IMR-90 (cell line): Measurements from ENCODE around the gene FIGLA. TPM values are rescaled to one million over a fixed set of nuclear protein-coding genes. Genes with fewer than 3 reads are reported as not detected.

Experiments used
- ATAC-seq: fragments of 200-7000 bp; cut with Tn5 transposase; 2 replicates; pipeline ENCODE4 v1.9.1; 2020; ENCODE audit warnings: low read depth, mild to moderate bottlenecking, moderate library complexity
- BruUV-seq: library from RNA; stranded (reverse); fragments of 400-500 nt; replicated peaks from 2 replicates; lab custom pipeline; 2021; lab: Mats Ljungman, UMichigan
- CTCF ChIA-PET: fragments of 300-600 bp; formaldehyde crosslinking; extraction: SDS; loops from one replicate; lab custom pipeline; 2021; ENCODE audit warnings: antibody characterized with exemption; lab: Yijun Ruan, JAX
- POLR2A ChIA-PET: fragments of 300-600 bp; sonication (Branson Sonifier 250); formaldehyde crosslinking; loops from one replicate; lab custom pipeline; 2022; ENCODE audit warnings: antibody characterized with exemption; ENCODE audit not compliant: unreplicated experiment; lab: Charles Lee
- DNase-seq: peaks from one replicate; pipeline ENCODE4 v3.0.0; 2013
- H2AFZ ChIP-seq: replicated peaks from 2 replicates; pipeline ENCODE3; 2013; ENCODE audit warnings: low read length, mild to moderate bottlenecking; ENCODE audit not compliant: poor library complexity
- H2AK5ac ChIP-seq: 2 replicates; pipeline ENCODE4 v1.6.1; 2013; ENCODE audit warnings: low read depth, low read length, inconsistent platforms
- H2AK9ac ChIP-seq: replicated peaks from 2 replicates; pipeline ENCODE3; 2013; ENCODE audit warnings: mild to moderate bottlenecking, low read depth, low read length, moderate library complexity; ENCODE audit not compliant: poor library complexity
- H2BK120ac ChIP-seq: 2 replicates; pipeline ENCODE4 v1.6.1; 2013; ENCODE audit warnings: low read depth, low read length, inconsistent platforms
- H2BK15ac ChIP-seq: 3 replicates; pipeline ENCODE4 v1.6.1; 2013; ENCODE audit warnings: low read depth, low read length, inconsistent platforms
- H2BK20ac ChIP-seq: 2 replicates; pipeline ENCODE4 v1.6.1; 2013; ENCODE audit warnings: low read depth, mild to moderate bottlenecking, inconsistent platforms, low read length, moderate library complexity
- H2BK5ac ChIP-seq: 2 replicates; pipeline ENCODE4 v1.6.1; 2013; ENCODE audit warnings: mild to moderate bottlenecking, low read depth, low read length, inconsistent platforms; ENCODE audit not compliant: poor library complexity, severe bottlenecking
- H3K14ac ChIP-seq: replicated peaks from 2 replicates; pipeline ENCODE4 v1.6.1; 2013; ENCODE audit warnings: low read depth, low read length, inconsistent platforms
- H3K18ac ChIP-seq: 2 replicates; pipeline ENCODE4 v1.6.1; 2013; ENCODE audit warnings: low read depth, low read length, control low read depth
- H3K23ac ChIP-seq: 2 replicates; pipeline ENCODE4 v1.6.1; 2013; ENCODE audit warnings: low read depth, low read length, inconsistent platforms
- H3K27ac ChIP-seq: 2 replicates; pipeline ENCODE4 v1.5.1; 2013; ENCODE audit warnings: mild to moderate bottlenecking, control low read depth, low read length; ENCODE audit not compliant: insufficient read depth
- H3K27me3 ChIP-seq: 2 replicates; pipeline ENCODE4 v1.6.1; 2013; ENCODE audit warnings: low read length; ENCODE audit not compliant: control insufficient read depth, insufficient read depth
- H3K36me3 ChIP-seq: 2 replicates; pipeline ENCODE4 v1.6.1; 2013; ENCODE audit warnings: low read length, mixed read lengths; ENCODE audit not compliant: control insufficient read depth, insufficient read depth
- H3K4ac ChIP-seq: 2 replicates; pipeline ENCODE4 v1.6.1; 2013; ENCODE audit warnings: low read depth, low read length, inconsistent platforms
- H3K4me1 ChIP-seq: 2 replicates; pipeline ENCODE4 v1.6.1; 2013; ENCODE audit warnings: low read length, mixed read lengths; ENCODE audit not compliant: control insufficient read depth, insufficient read depth
- H3K4me2 ChIP-seq: 2 replicates; pipeline ENCODE4 v1.6.1; 2013; ENCODE audit warnings: low read depth, mild to moderate bottlenecking, control low read depth, low read length, moderate library complexity
- H3K4me3 ChIP-seq: 2 replicates; pipeline ENCODE4 v1.5.1; 2013; ENCODE audit warnings: low read depth, mild to moderate bottlenecking, control low read depth, low read length, moderate library complexity; ENCODE audit not compliant: insufficient read depth
- H3K56ac ChIP-seq: 2 replicates; pipeline ENCODE4 v1.6.1; 2013; ENCODE audit warnings: low read length, inconsistent platforms; ENCODE audit not compliant: insufficient read depth; ENCODE audit errors: extremely low read depth
- H3K79me1 ChIP-seq, 2 experiments: 2 replicates each; pipeline ENCODE4 v1.6.1; 2013; ENCODE audit warnings: low read length in 2 of 2, inconsistent platforms in 1 of 2, low read depth in 1 of 2
- H3K9ac ChIP-seq: 2 replicates; pipeline ENCODE4 v1.6.1; 2013; ENCODE audit warnings: low read depth, low read length, control low read depth
- H3K9me1 ChIP-seq: 2 replicates; pipeline ENCODE4 v1.6.1; 2013; ENCODE audit warnings: low read length, inconsistent platforms; ENCODE audit not compliant: insufficient read depth
- H3K9me3 ChIP-seq: 2 replicates; pipeline ENCODE4 v1.6.1; 2013; ENCODE audit warnings: low read length; ENCODE audit not compliant: control insufficient read depth, insufficient read depth
- H4K20me1 ChIP-seq: 2 replicates; pipeline ENCODE4 v1.6.1; 2013; ENCODE audit warnings: low read length, inconsistent platforms; ENCODE audit not compliant: insufficient read depth
- H4K5ac ChIP-seq: 2 replicates; pipeline ENCODE4 v1.6.1; 2013; ENCODE audit warnings: mild to moderate bottlenecking, low read depth, low read length, control low read depth
- H4K8ac ChIP-seq, 2 experiments: 2 replicates each; pipeline ENCODE4 v1.6.1; 2013; ENCODE audit warnings: low read depth in 2 of 2, low read length in 2 of 2, control low read depth in 1 of 2, inconsistent platforms in 1 of 2
- H4K91ac ChIP-seq: 2 replicates; pipeline ENCODE4 v1.6.1; 2013; ENCODE audit warnings: low read depth, low read length, inconsistent platforms; ENCODE audit not compliant: insufficient read depth
- BHLHE40 ChIP-seq: fragments of 150-350 bp; IDR thresholded peaks from 2 replicates; pipeline ENCODE4 v1.6.1; 2016; ENCODE audit warnings: mild to moderate bottlenecking, low read depth, low read length
- CEBPB ChIP-seq: IDR thresholded peaks from 2 replicates; pipeline ENCODE4 v1.6.1; 2012; ENCODE audit warnings: low read depth, low read length, improper control_type of control experiment
- CHD1 ChIP-seq: IDR thresholded peaks from 2 replicates; pipeline ENCODE4 v1.6.1; 2012; ENCODE audit warnings: low read depth, low read length, improper control_type of control experiment
- CTCF ChIP-seq: conservative IDR thresholded peaks from 2 replicates; pipeline ENCODE4 v1.5.1; 2012; ENCODE audit warnings: mild to moderate bottlenecking, low read depth, low read length, improper control_type of control experiment
- ELK1 ChIP-seq: fragments of 150-350 bp; IDR thresholded peaks from 2 replicates; pipeline ENCODE4 v1.6.1; 2016; ENCODE audit warnings: low read depth, mild to moderate bottlenecking, low read length, moderate library complexity, borderline replicate concordance
- FOS ChIP-seq: fragments of 150-350 bp; IDR thresholded peaks from 2 replicates; pipeline ENCODE4 v1.6.1; 2016; ENCODE audit warnings: low read depth, low read length
- MAFK ChIP-seq: IDR thresholded peaks from 2 replicates; pipeline ENCODE4 v1.6.1; 2012; ENCODE audit warnings: low read depth, low read length, improper control_type of control experiment
- MAZ ChIP-seq: IDR thresholded peaks from 2 replicates; pipeline ENCODE4 v1.6.1; 2012; ENCODE audit warnings: low read depth, mild to moderate bottlenecking, low read length, improper control_type of control experiment, moderate library complexity, borderline replicate concordance
- MXI1 ChIP-seq: IDR thresholded peaks from 2 replicates; pipeline ENCODE4 v1.6.1; 2012; ENCODE audit warnings: low read depth, mild to moderate bottlenecking, low read length, moderate library complexity, borderline replicate concordance
- NFE2L2 ChIP-seq: fragments of 150-350 bp; IDR thresholded peaks from 2 replicates; pipeline ENCODE4 v1.6.1; 2016; ENCODE audit warnings: low read depth, mild to moderate bottlenecking, low read length
- POLR2A ChIP-seq: IDR thresholded peaks from 2 replicates; pipeline ENCODE4 v1.6.1; 2012; ENCODE audit warnings: mild to moderate bottlenecking, low read depth, low read length
- RAD21 ChIP-seq: IDR thresholded peaks from 2 replicates; pipeline ENCODE4 v1.6.1; 2012; ENCODE audit warnings: low read length, improper control_type of control experiment
- RCOR1 ChIP-seq: IDR thresholded peaks from 2 replicates; pipeline ENCODE4 v1.6.1; 2012; ENCODE audit warnings: mild to moderate bottlenecking, low read length, improper control_type of control experiment; ENCODE audit not compliant: insufficient replicate concordance
- SMC3 ChIP-seq: fragments of 150-350 bp; IDR thresholded peaks from 2 replicates; pipeline ENCODE4 v1.6.1; 2016; ENCODE audit warnings: low read depth, mild to moderate bottlenecking, antibody characterized with exemption, low read length, moderate library complexity
- USF2 ChIP-seq: fragments of 150-350 bp; IDR thresholded peaks from 2 replicates; pipeline ENCODE4 v1.6.1; 2017; ENCODE audit warnings: mild to moderate bottlenecking, antibody characterized with exemption, low read length, low read depth
- WGBS, 2 experiments: methylation state at CpG; one replicate each; pipeline versions ENCODE4 v1.1.5 to v1.1.7; 2013; ENCODE audit warnings: missing lambda C conversion rate in 2 of 2; ENCODE audit not compliant: insufficient read length in 1 of 2; ENCODE audit errors: extremely low coverage in 2 of 2; 5-methylcytosine and 5-hydroxymethylcytosine counted together
- dilution Hi-C: fragments of 300-500 bp; cut with HindIII; formaldehyde crosslinking; loops from one replicate; pipeline ENCODE4 v1.14.3; 2018; ENCODE audit warnings: low sequenced_read_pairs; ENCODE audit not compliant: unreplicated experiment
- in situ Hi-C: fragments of 300-500 bp; cut with MboI; formaldehyde crosslinking; loops from 3 replicates; pipeline ENCODE4 v1.14.3; 2019; ENCODE audit warnings: low sequenced_read_pairs, inconsistent platforms, mixed read lengths
- intact Hi-C: fragments of 100-400 bp; cut with micrococcal nuclease; formaldehyde crosslinking; loops from 2 replicates; pipeline ENCODE4 v1.10.0; 2022
- polyA plus RNA-seq, 3 experiments: library from polyadenylated mRNA; depleted of rRNA; stranded (reverse); fragments of >200 nt; gene quantifications; 2 replicates each; pipeline ENCODE4 v1.2.3, GENCODE V29; 2012; ENCODE audit warnings: low replicate concordance in 1 of 3
- total RNA-seq: library from RNA; depleted of rRNA; stranded (reverse); fragments of >200 nt; gene quantifications from 2 replicates; pipeline ENCODE4 v1.2.3, GENCODE V29; 2012

The FIGLA gene
- total and polyA plus RNA-seq, 2 of the 4 experiments (the other 2 are of a cell fraction): not detected

GRCh38 chr2:70765507-70765906 lies 24.9 kb downstream of the FIGLA start:
- Histone ChIP-seq H4K8ac (no peak overlapping the region), H2AFZ (no peak overlapping the region), H2AK9ac (no peak overlapping the region), H3K4ac (no peak overlapping the region), H3K9me3 (no peaks in the 10 kb centered on the region), H3K79me1 (no peaks in the 10 kb centered on the region), H3K9ac (no peak overlapping the region), H3K23ac (no peak overlapping the region), H3K4me1 (no peaks in the 10 kb centered on the region), H2BK5ac (no peak overlapping the region), H4K5ac (no peak overlapping the region), H3K9me1 (peaks cover 2% of the 10 kb centered on the region; the same call in 1 of the 2 replicates), H3K18ac (no peak overlapping the region), H3K4me3 (no peak overlapping the region), H2BK120ac (no peak overlapping the region), H2BK20ac (no peak overlapping the region), H3K36me3 (no peaks in the 10 kb centered on the region), H3K14ac (no peak overlapping the region), H3K27ac (no peak overlapping the region), H4K91ac (no peak overlapping the region), H3K4me2 (no peak overlapping the region), H2BK15ac (no peak overlapping the region), H4K20me1 (no peaks in the 10 kb centered on the region), H3K27me3 (peaks cover 42% of the 10 kb centered on the region), H3K56ac (no peak overlapping the region), H2AK5ac (no peak overlapping the region)
- intact Hi-C loops: no loop called here
- in situ Hi-C loops: no loop called here
- CTCF ChIA-PET: no interaction called here
- dilution Hi-C loops: no loop called here
- no CpG with 5 or more reads among the region's 7 CpGs for WGBS, 2 experiments
- DNase-seq (no peak), ATAC-seq (no peak)
- POLR2A ChIA-PET: no interaction called here
- BruUV-seq: no TSS peak
- no peak for TF ChIP-seq SMC3
- TF ChIP-seq RCOR1: no peak
- no peak for TF ChIP-seq MAZ
- TF ChIP-seq RAD21: no peak
- TF ChIP-seq MAFK: no peak
- no peak for TF ChIP-seq BHLHE40
- no peak for TF ChIP-seq POLR2A
- TF ChIP-seq CTCF: no peak
- no peak for TF ChIP-seq FOS
- TF ChIP-seq CEBPB: no peak
- no peak for TF ChIP-seq USF2
- TF ChIP-seq NFE2L2: no peak
- no peak for TF ChIP-seq ELK1
- no peak for TF ChIP-seq CHD1
- TF ChIP-seq MXI1: no peak
